ENCODE measurements around the gene FFAR2.
A peak's percentile ranks its signal among the peaks of the same experiment; 100 is the strongest.

Gene FFAR2

DNA sequence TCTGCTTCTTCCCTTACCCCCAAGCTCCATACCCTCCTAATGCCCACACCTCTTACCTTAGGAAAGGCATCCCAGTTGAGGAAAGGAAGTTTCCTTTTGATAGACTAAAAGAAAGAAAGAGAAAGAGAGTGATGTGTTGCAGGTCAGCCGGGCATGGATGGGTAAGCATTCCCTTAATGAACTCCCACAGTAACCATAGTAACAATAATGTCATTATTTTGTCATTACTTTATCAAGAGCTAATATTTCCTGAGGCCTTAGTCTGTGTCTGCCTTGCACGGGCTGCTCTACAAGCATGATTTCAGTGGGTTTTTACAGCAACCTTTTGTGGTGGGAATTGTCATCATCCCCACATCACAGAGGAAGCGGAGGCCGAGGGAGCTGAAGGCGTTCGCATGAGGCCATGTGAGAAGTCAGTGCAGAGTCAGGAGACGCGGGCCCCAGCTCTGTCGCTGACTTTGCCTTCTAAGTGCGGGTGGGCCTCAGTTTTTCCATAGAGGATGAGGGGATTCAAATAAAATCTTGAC lies 39.7 kb downstream of the FFAR2 start:
- no peak for DNase-seq (ENCODE audit: low spot score)

DNA sequence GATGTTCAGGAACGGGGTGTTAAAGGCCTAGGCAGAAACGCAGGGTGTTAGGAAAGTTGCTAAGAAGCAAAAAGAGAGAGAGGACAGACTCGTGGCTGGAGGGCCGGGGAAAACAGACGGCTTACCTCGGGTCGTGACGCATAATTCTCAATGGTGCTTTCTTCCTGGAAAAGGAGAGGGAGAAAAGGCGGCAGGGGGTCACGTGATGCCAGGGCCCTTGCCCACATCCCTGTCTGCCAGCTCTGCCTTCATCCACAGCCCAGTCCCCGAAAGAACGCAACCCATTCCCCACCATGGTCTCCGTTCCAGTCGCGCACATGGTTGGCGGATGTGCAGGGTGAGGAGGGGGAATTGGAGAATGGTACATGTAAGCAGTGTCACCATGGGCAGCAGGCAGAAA lies 40.6 kb downstream of the FFAR2 start:
- no peak for DNase-seq (ENCODE audit: low spot score)

DNA sequence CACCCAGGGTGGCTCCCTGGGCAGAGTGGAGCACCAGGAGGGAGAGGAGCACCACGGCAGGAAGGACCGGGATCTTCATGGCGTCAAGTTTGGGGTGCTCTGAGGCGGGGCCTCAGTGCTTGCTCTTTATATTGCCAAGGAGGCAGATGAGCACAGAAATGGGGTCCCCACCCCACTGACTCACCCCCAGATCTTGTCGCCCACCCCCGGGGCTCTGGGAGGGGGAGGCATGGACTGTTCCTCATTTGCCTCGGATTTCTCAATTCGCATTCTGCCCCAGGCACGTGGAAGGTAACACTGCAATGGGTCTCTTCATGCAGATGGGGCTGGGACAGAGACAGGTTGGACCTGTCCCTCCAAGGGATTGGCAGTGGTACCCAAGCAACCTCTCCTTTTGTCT lies 42.3 kb downstream of the FFAR2 start, which contains the start of gene KRTDAP:
TSS of gene KRTDAP (minus strand) at position 101 of the 400 bp plus-strand sequence. CDS start at position 79, 22 bp downstream.
- DNase-seq (ENCODE audit: low spot score), result no peak

DNA sequence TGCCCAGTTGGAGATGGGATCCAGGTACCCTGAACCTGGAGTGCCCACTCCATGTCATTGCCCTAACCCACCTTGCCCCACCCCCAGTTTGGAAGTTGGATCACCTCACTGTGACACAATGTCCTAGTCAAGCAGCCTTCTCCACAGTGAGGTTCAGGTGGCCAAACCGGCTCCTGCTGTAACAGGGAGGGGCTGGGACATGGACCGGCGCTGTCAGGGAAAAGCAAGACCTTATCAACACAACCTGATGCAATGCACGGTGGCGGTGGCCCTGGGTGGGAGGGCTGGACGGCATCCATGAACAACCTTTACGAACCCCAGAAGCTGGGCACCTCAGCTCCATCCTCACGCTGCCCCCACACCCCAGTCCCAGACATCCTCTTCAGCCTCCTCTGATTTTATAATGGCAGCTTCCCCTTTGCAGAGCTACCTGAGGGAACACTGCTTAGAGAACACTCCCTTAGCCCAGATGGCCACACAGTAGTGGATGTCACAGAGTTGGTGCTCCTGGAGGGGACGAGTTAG lies 43.8 kb downstream of the FFAR2 start:
- no peak for DNase-seq (ENCODE audit: low spot score)

DNA sequence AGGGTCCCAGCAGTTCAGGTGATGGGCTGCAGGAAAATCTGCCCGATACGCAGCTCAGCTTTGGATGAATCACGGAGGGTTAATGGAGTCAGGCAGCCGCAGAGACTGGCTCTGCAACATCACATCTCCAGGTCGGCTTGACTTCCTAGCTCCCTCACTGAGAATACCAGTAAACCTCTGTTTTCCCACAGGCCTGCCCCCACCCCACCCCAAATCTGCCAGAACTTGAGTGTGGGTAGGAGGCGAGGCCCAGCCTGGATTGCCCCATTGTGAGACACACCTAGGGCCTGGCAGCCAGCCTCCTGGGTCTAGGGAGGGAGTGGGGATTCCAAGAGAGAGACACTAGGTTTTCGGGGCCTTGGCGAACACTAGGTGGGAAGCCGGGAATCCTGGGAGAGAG lies 45.9 kb downstream of the FFAR2 start:
- no peak for DNase-seq (ENCODE audit: low spot score)

DNA sequence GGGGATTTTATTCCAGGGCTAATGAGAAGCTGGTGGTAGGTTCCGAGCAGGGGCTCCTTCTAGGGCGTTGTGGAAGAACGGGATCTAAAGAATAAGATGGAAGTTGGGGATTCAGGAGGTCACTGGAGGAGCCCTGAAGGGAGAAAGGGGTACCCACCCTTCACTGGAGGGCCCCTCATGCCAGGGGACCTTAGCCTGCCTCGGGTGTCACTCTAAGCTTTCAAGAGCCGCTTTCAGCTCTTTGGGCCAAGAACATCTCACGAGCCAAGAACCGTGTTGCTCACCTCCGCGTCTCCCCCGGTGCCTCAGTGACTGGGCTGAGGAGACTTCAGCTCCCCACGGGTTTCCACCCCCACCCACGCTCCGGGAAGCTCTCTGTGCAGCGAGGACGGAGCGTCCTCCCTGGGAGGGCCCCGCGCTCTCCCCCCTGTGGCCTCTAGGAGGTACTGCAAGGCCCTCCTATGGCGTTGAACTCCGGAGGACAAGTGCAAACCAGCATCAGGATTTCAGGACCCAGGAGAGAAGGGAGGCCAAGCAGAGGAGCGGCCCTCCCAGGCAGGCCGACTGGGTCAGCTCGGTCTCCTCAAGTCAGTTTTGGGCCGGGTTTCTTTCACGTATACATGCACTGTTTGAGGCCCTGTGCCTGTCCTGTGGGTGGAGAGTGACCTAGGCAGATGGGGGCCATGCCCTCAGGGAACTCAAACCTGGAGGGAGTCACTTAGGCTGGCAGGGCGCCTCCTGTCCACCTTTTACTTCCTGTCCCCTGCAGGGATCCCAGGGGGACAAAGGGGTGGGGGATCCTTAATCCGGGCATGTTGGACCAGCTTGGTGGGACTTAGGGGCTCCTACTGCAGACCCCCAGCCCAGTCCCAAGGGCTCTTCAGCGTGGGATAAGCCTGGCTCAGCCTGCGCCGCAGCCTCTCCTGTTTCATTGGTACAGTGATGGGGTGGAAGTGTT lies 47.3 kb downstream of the FFAR2 start:
- DNase-seq (ENCODE audit: low spot score), result peak; percentile 68

DNA sequence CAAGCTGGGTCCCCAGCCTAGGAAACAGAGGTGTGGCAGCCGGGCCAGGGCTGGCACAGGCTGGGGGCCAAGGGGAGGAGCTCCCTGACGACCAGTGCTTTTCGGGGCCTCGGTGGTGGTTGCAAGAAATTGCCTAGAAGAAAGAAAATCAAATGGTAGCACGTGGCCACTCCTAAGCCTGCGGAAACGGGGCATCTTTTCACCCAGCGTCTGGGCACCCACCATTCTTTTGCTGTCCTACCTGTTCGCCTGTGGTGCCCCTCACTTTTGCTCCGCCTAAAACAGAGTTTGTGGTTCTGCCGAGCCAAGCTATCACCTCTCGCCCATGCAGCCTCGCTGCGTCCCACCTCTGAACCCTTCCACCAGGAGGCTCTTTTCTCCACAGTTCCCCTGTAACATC lies 49.3 kb downstream of the FFAR2 start:
- DNase-seq (ENCODE audit: low spot score), result no peak

DNA sequence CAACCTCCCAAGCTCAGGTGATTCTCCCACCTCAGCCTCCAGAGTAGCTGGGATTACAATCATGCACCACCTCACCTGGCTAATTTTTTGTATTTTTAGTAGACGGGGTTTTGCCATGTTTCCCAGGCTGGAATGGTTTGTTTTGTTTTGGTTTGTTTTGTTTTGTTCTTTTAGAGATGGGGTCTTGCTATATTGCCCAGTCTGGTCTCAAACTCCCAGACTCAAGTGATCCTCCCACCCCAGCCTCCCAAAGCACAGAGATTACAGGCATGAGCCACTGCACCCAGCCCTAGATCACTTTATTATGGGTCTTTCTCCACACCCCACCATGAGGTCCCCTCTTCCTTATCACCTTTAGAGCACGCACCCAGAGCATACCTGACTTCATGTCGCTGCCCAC lies 50.2 kb downstream of the FFAR2 start:
- DNase-seq (ENCODE audit: low spot score), result no peak

DNA sequence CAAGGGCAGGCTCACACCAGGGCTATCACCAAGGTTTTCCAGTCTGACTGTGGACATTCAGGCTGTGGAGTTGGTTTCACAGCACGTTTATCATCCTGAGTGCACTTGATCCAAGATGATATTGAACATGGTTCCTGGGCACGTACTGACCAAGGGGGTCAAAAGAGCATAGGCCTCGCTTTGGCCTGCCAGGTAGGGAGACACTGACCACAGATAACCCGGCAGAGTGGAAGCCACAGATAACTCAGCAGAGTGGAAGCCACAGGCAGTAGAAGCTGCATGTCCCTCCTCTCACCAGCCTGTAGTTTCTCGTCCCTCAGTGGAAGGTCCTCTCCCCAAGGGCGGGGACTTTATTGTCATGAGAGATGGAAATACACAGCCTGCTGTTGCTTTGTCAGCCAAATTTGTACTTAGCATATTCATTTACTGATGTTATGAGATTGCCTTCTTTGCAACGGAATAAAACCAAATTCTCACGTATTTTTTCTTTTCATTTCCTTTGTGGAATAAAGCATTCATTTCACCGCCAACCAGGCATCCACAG lies 51.0 kb downstream of the FFAR2 start:
- no peak for DNase-seq (ENCODE audit: low spot score)

DNA sequence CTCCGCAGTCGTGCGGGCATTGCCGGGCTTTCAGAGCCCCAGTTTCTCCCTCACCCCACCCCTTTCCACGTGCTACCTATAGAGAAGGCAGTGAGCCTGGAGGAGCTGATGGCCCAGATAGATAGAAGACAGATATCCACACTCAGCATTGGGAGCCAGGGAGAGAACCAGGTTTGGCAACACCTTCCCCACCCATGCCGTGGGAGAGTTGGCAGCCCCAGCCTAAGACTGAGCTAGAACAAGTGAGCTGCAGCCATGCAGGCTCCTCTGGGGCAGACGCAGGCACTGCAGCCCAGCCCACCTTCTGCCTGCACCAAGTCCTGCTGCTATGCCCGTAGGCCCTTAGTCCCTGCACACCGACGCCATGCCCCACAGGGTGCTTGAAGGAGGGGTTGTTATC lies 52.6 kb downstream of the FFAR2 start:
- no peak for DNase-seq (ENCODE audit: low spot score)
